ENCODE data around the gene CTCFL.
"Not testable (repeated sequence)": the region's sequence is repeated elsewhere in the genome, so short reads cannot be mapped to it uniquely, and the experiment has no call there.

Gene CTCFL

GRCh38 chr20:57511709-57512108, 13.2 kb downstream of the CTCFL start:
- DNase-seq (ENCODE audit: insufficient read length, low spot score); FAIRE-seq: not testable (repeated sequence)

GRCh38 chr20:57509665-57510237, 15.2 kb downstream of the CTCFL start:
- no peak for DNase-seq (ENCODE audit: insufficient read length, low spot score)

GRCh38 chr20:57508831-57509230, 16.1 kb downstream of the CTCFL start:
- no peak for DNase-seq (ENCODE audit: insufficient read length, low spot score)

More at GRCh38 chr20:57509665-57510237, 15.2 kb downstream of the CTCFL start:
- FAIRE-seq: no peak

GRCh38 chr20:57508381-57508780, 16.6 kb downstream of the CTCFL start:
- DNase-seq (ENCODE audit: insufficient read length, low spot score) (no peak), FAIRE-seq (no peak)

More at GRCh38 chr20:57508831-57509230, 16.1 kb downstream of the CTCFL start:
- FAIRE-seq: no peak

GRCh38 chr20:57507477-57507876, 17.5 kb downstream of the CTCFL start:
- no peak for FAIRE-seq
- DNase-seq (ENCODE audit: insufficient read length, low spot score): no peak

GRCh38 chr20:57505979-57506378, 19.0 kb downstream of the CTCFL start:
- FAIRE-seq (no peak), DNase-seq (ENCODE audit: insufficient read length, low spot score) (no peak)

GRCh38 chr20:57504411-57504810, 20.5 kb downstream of the CTCFL start:
- no peak for DNase-seq (ENCODE audit: insufficient read length, low spot score)
- no peak for FAIRE-seq

GRCh38 chr20:57503035-57503658, 21.8 kb downstream of the CTCFL start:
- peak; percentile 76 for FAIRE-seq
- no peak for DNase-seq (ENCODE audit: insufficient read length, low spot score)

GRCh38 chr20:57502336-57502700, 22.6 kb downstream of the CTCFL start:
- no peak for FAIRE-seq

GRCh38 chr20:57501461-57502335, 23.2 kb downstream of the CTCFL start:
- DNase-seq (ENCODE audit: insufficient read length, low spot score) (no peak), FAIRE-seq (no peak)

More at GRCh38 chr20:57502336-57502700, 22.6 kb downstream of the CTCFL start:
- DNase-seq (ENCODE audit: insufficient read length, low spot score): no peak

GRCh38 chr20:57500962-57501361, 24.0 kb downstream of the CTCFL start:
- FAIRE-seq (no peak), DNase-seq (ENCODE audit: insufficient read length, low spot score) (no peak)

GRCh38 chr20:57500235-57500634, 24.7 kb downstream of the CTCFL start:
- no peak for DNase-seq (ENCODE audit: insufficient read length, low spot score)
- FAIRE-seq: no peak

- FAIRE-seq: no peak
- no peak for DNase-seq (ENCODE audit: insufficient read length, low spot score)
Observed at GRCh38 chr20:57499676-57500075, 25.3 kb downstream of the CTCFL start.

GRCh38 chr20:57498425-57499400, 26.2 kb downstream of the CTCFL start:
- DNase-seq (ENCODE audit: insufficient read length, low spot score): no peak
- peak; percentile 40 for FAIRE-seq

- FAIRE-seq (no peak), DNase-seq (ENCODE audit: insufficient read length, low spot score) (no peak)
Observed at GRCh38 chr20:57496592-57496991, 28.3 kb downstream of the CTCFL start.

- no peak for DNase-seq (ENCODE audit: insufficient read length, low spot score)
- FAIRE-seq: no peak
Observed at GRCh38 chr20:57495978-57496377, 29.0 kb downstream of the CTCFL start.

- no peak for DNase-seq (ENCODE audit: insufficient read length, low spot score)
- no peak for FAIRE-seq
Observed at GRCh38 chr20:57493091-57493615, 31.8 kb downstream of the CTCFL start.

GRCh38 chr20:57491373-57491772, 33.6 kb downstream of the CTCFL start:
- FAIRE-seq (no peak), DNase-seq (ENCODE audit: insufficient read length, low spot score) (no peak)

GRCh38 chr20:57488277-57488676, 36.7 kb downstream of the CTCFL start:
- not testable (repeated sequence) for DNase-seq (ENCODE audit: insufficient read length, low spot score); FAIRE-seq

GRCh38 chr20:57485770-57486169, 39.2 kb downstream of the CTCFL start:
- FAIRE-seq (no peak), DNase-seq (ENCODE audit: insufficient read length, low spot score) (no peak)

All from GM19239 (cell line).